ENCODE results near the gene MYOCOS. TPM values are rescaled to one million over a fixed set of nuclear protein-coding genes. Genes with fewer than 3 reads are reported as not detected.

MYOCOS gene
- under 1 TPM in 1 of 4 donors, not detected in 3; 0.83 TPM for total RNA-seq

DNA sequence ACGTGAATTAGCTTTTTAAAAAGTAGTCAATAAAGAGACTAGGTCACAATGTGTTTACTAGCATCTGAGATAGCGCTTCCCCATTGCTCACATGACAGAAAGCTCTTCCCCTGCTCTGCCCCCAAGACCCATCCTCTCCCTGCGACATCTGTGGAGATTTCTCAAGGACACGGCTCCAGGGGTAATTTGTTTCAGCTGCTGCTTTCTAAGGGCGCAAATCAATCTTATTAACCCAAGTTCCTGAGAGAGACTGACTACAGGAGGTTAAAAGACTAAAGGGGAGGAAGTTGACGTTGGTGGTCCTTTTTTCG, at the start of gene MYOCOS:
TSS of gene MYOCOS (plus strand) at position 92 of the 311 bp plus-strand sequence. CDS start 1,641 bp downstream, outside the sequence.
- no peak for DNase-seq
- intact Hi-C loops (cut with DNase I; ENCODE audit: low total_unique reads) = no loop called here
- H3K36me3 ChIP-seq = no peaks in the 10 kb centered on the region
- no peaks in the 10 kb centered on the region for H3K27me3 ChIP-seq
- H3K27ac ChIP-seq = no peak within 1 kb of the TSS
- H3K4me1 ChIP-seq = no peaks in the 10 kb centered on the region
- TF ChIP-seq CTCF (IDR thresholded peaks at IDR 0.05) = no peak
- TF ChIP-seq POLR2A (IDR thresholded peaks at IDR 0.05) = no peak
- H3K4me3 ChIP-seq = no peak within 1 kb of the TSS
- no peaks in the 10 kb centered on the region for H3K9me3 ChIP-seq

DNA sequence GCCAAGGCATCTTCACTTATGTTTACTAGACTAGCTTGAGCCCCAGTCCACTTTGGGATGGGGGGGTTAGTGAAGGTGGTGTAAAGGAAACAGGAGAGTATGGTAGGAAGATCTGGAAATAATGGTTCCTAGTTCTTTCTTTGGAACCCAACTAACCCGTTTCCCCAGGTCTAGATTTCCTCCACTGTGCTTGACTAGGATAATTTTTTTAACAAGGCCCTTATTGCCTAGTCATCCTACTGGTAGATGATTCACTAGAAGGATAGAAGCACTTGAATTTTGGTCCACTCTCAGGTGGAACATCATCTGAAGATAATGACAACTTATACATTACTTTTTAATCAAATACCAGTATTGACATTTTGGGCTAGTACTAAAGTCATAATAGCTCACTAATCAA, 45.9 kb upstream of the MYOCOS start:
- intact Hi-C loops (cut with DNase I; ENCODE audit: low total_unique reads) = no loop called here
- TF ChIP-seq CTCF (IDR thresholded peaks at IDR 0.05) (no peak), POLR2A (IDR thresholded peaks at IDR 0.05) (no peak)
- Histone ChIP-seq H3K27me3 (no peaks in the 10 kb centered on the region), H3K4me1 (no peaks in the 10 kb centered on the region), H3K4me3 (no peak overlapping the region), H3K36me3 (no peaks in the 10 kb centered on the region), H3K27ac (no peak overlapping the region), H3K9me3 (no peaks in the 10 kb centered on the region)
- DNase-seq = no peak

DNA sequence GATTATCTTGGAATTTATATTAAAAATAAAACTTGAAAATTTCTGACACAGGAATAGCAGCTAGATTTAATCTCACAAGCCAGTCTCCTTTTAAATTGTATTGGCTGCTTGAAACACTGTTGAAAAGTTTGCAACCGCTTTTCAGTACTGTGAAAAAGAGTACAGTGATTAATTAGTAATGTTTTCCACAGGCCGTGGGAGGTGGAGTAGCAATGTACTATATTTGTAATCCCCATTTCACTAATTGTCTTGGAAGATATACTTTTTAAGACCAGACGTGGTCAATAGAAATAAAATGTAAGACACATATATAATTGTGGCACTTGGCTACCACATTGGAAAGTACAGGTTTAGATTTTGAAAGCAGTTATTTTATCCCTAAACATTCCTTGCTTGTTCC, 40.8 kb upstream of the MYOCOS start:
- no peak overlapping the region for H3K4me3 ChIP-seq
- H3K36me3 ChIP-seq = no peaks in the 10 kb centered on the region
- H3K9me3 ChIP-seq = no peaks in the 10 kb centered on the region
- no peak overlapping the region for H3K27ac ChIP-seq
- no peak for DNase-seq
- intact Hi-C loops (cut with DNase I; ENCODE audit: low total_unique reads) = no loop called here
- no peaks in the 10 kb centered on the region for H3K27me3 ChIP-seq
- H3K4me1 ChIP-seq = no peaks in the 10 kb centered on the region
- TF ChIP-seq POLR2A (IDR thresholded peaks at IDR 0.05) = no peak
- TF ChIP-seq CTCF (IDR thresholded peaks at IDR 0.05) = no peak

DNA sequence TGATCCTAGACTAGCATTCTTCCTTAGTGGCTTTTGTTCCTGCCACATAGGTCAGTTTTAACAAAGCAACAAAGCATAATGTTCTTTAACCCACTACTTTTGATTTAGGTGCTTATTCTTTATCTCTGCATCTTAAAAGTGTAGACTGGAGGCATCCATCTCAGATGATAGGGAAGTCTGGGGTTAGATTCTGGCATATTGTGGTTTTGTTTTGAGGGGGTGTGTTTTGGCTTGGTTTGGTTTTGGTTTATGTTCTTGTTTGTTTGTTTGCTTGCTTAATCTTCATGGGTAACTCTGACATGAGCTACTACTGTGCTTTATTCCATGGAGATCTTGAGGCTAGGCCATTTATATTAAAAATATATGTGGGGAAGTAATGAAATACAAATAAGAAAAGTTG, 40.3 kb upstream of the MYOCOS start:
- H3K9me3 ChIP-seq = no peaks in the 10 kb centered on the region
- no peaks in the 10 kb centered on the region for H3K36me3 ChIP-seq
- H3K4me3 ChIP-seq = no peak overlapping the region
- no peaks in the 10 kb centered on the region for H3K4me1 ChIP-seq
- intact Hi-C loops (cut with DNase I; ENCODE audit: low total_unique reads) = no loop called here
- H3K27ac ChIP-seq = no peak overlapping the region
- no peaks in the 10 kb centered on the region for H3K27me3 ChIP-seq
- TF ChIP-seq POLR2A (IDR thresholded peaks at IDR 0.05) (no peak), CTCF (IDR thresholded peaks at IDR 0.05) (no peak)
- no peak for DNase-seq

GRCh38 chr1:171582589-171582988, 39.5 kb upstream of the MYOCOS start:
- Histone ChIP-seq H3K27me3 (no peaks in the 10 kb centered on the region), H3K36me3 (no peaks in the 10 kb centered on the region), H3K4me3 (no peak overlapping the region), H3K27ac (no peak overlapping the region), H3K4me1 (no peaks in the 10 kb centered on the region), H3K9me3 (no peaks in the 10 kb centered on the region)
- intact Hi-C loops (cut with DNase I; ENCODE audit: low total_unique reads) = no loop called here
- no peak for DNase-seq
- no peak for TF ChIP-seq POLR2A (IDR thresholded peaks at IDR 0.05)
- no peak for TF ChIP-seq CTCF (IDR thresholded peaks at IDR 0.05)
